K562 (cell line): ENCODE results near the gene BEST1. TPM values are rescaled to one million over a fixed set of nuclear protein-coding genes. Genes with fewer than 3 reads are reported as not detected.
A peak's percentile ranks its signal among the peaks of the same experiment; 100 is the strongest.

ENCODE experiments used
- ARHGAP35 ChIP-seq: fragments of 450-650 bp; IDR thresholded peaks from 2 replicates; pipeline ENCODE4 v1.6.1; 2018; ENCODE audit not compliant: partially characterized antibody
- BCLAF1 ChIP-seq, 2 experiments: fragments of 450-650 bp in 1 of 2; IDR thresholded peaks; 2 replicates each; pipeline ENCODE4 v1.6.1; 2011 to 2017; ENCODE audit warnings: low read depth in 2 of 2, antibody characterized with exemption in 1 of 2, borderline replicate concordance in 1 of 2, low read length in 1 of 2, mild to moderate bottlenecking in 1 of 2, mixed read lengths in 1 of 2; ENCODE audit not compliant: control insufficient read depth in 1 of 2
- ETV1 ChIP-seq: fragments of 450-650 bp; conservative IDR thresholded peaks from 2 replicates; pipeline ENCODE4 v1.6.1; 2016; ENCODE audit warnings: missing genetic modification characterization, control low read depth, low read depth, missing compliant biosample characterization
- HNRNPH1 ChIP-seq: fragments of 200-400 bp; formaldehyde crosslinking; optimal IDR thresholded peaks from 2 replicates; pipeline ENCODE3; 2017; ENCODE audit warnings: low read depth, mild to moderate bottlenecking, low read length, moderate library complexity
- KHSRP ChIP-seq: fragments of 450-650 bp; IDR thresholded peaks from 2 replicates; pipeline ENCODE4 v1.6.1; 2017
- MCM7 ChIP-seq, 2 experiments: fragments of 450-650 bp; IDR thresholded peaks; 2 replicates each; pipeline ENCODE4 v1.6.1; 2016 to 2018
- NFATC3 ChIP-seq: fragments of 450-650 bp; IDR thresholded peaks from 2 replicates; pipeline ENCODE4 v1.6.1; 2017; ENCODE audit warnings: mild to moderate bottlenecking
- POLR2AphosphoS2 ChIP-seq: IDR thresholded peaks from 2 replicates; pipeline ENCODE4 v1.6.1; 2012; ENCODE audit warnings: low read length, improper control_type of control experiment
- POLR2H ChIP-seq: IDR thresholded peaks from 2 replicates; pipeline ENCODE4 v1.6.1; 2016; ENCODE audit warnings: missing genetic modification characterization, low read depth, mild to moderate bottlenecking, control low read depth, missing compliant biosample characterization, moderate library complexity
- SETDB1 ChIP-seq: IDR thresholded peaks from one replicate; pipeline ENCODE4 v1.6.1; 2012; ENCODE audit warnings: low read length, control low read depth, inconsistent platforms
- SMC3 ChIP-seq: conservative IDR thresholded peaks from 2 replicates; pipeline ENCODE4 v1.6.1; 2011; ENCODE audit warnings: low read depth, low read length, improper control_type of control experiment; ENCODE audit not compliant: insufficient read depth
- TCFL5 ChIP-seq: fragments of 250-450 bp; sonication (Bioruptor Pico); conservative IDR thresholded peaks from 2 replicates; pipeline ENCODE4 v1.6.1; 2021; ENCODE audit warnings: mild to moderate bottlenecking, moderate library complexity, matching md5 sums
- U2AF2 ChIP-seq: fragments of 200-400 bp; formaldehyde crosslinking; optimal IDR thresholded peaks from 2 replicates; pipeline ENCODE3; 2017; ENCODE audit warnings: low read depth, mild to moderate bottlenecking, low read length
- ZBTB33 ChIP-seq: sonication (generic); formaldehyde crosslinking; IDR thresholded peaks from 2 replicates; pipeline ENCODE4 v1.8.1; 2023; ENCODE audit warnings: mild to moderate bottlenecking, missing genetic modification reagents
- ZNF197 ChIP-seq: fragments of 200-800 bp; sonication (Bioruptor generic); IDR thresholded peaks from 2 replicates; pipeline ENCODE4 v1.6.1; 2016; ENCODE audit warnings: low read depth, missing genetic modification characterization, missing compliant biosample characterization
- ZNF274 ChIP-seq: IDR thresholded peaks from 2 replicates; pipeline ENCODE4 v1.6.1; 2011; ENCODE audit warnings: low read depth, mild to moderate bottlenecking, low read length, moderate library complexity, borderline replicate concordance
- ZNF280B ChIP-seq: fragments of 250-450 bp; sonication (Bioruptor Pico); IDR thresholded peaks from 2 replicates; pipeline ENCODE4 v1.5.1; 2021; ENCODE audit warnings: mild to moderate bottlenecking
- ZNF384 ChIP-seq: IDR thresholded peaks from 2 replicates; pipeline ENCODE4 v1.6.1; 2012; ENCODE audit warnings: low read depth, low read length, improper control_type of control experiment
- ZNF644 ChIP-seq: fragments of 200-800 bp; sonication (Bioruptor generic); IDR thresholded peaks from 2 replicates; pipeline ENCODE4 v1.6.1; 2016; ENCODE audit warnings: low read depth, missing genetic modification characterization, missing compliant biosample characterization
- polyA plus RNA-seq, 8 experiments: library from polyadenylated mRNA; depleted of rRNA in 4 of 8; stranded (reverse) in 5 of 8; unstranded in 3 of 8; fragments of >200 nt; fragmentation: Nextera tagmentation in 2 of 8; fragmentation: Illumina TruSeq in 1 of 8; extraction: Ambion mirVana in 2 of 8; extraction: Trizol in 1 of 8; gene quantifications; 2 replicates each; pipeline versions ENCODE4 v1.2.1 to v1.2.3, GENCODE V29; 2011 to 2014; ENCODE audit warnings: inconsistent platforms in 1 of 8, missing spikeins in 1 of 8
- total RNA-seq, 7 experiments: library from RNA; depleted of rRNA in 6 of 7; stranded (reverse); fragments of >200 nt in 6 of 7; fragmentation: Illumina TruSeq in 2 of 7; extraction: Trizol in 2 of 7; gene quantifications; 2 replicates each; pipeline versions ENCODE4 v1.2.1 to v1.2.3, GENCODE V29; 2011 to 2021; ENCODE audit warnings: low replicate concordance in 1 of 7

The BEST1 gene
- total and polyA plus RNA-seq, 9 of the 15 experiments (the other 6 are each of a cell fraction or from before 2014, with no cell fraction given): 0.07 to 1.3 (median 0.40) TPM

- no peak for TF ChIP-seq HNRNPH1
- no peak for TF ChIP-seq ZNF274
- TF ChIP-seq U2AF2: no peak
- TF ChIP-seq KHSRP: no peak
- no peak for TF ChIP-seq NFATC3
- TF ChIP-seq SMC3: no peak
- TF ChIP-seq BCLAF1 (IDR thresholded peaks at IDR 0.05; ENCODE audit: borderline replicate concordance in 1 of 2, control insufficient read depth in 1 of 2, low read depth in 2 of 2, low read length in 1 of 2): 0 out of 4 replicates have a peak, but pooled peaks of 1 of the 2 experiments have one; percentile 35
- no peak for TF ChIP-seq ZNF644 (tag)
- 0 out of 2 replicates have a peak, but pooled peaks have one; percentile 5 for TF ChIP-seq ZNF384
- peak; percentile 65; the same call in 1 of the 2 replicates for TF ChIP-seq ZBTB33 (CRISPR knock-in tag)
- TF ChIP-seq ARHGAP35: no peak
- peak; percentile 34; the same call in 1 of the 2 replicates for TF ChIP-seq ETV1
- 0 out of 2 replicates have a peak, but pooled peaks have one; percentile 68 for TF ChIP-seq ZNF197
- no peak for TF ChIP-seq ZNF280B (CRISPR knock-in tag)
- no peak for TF ChIP-seq TCFL5
- peak; percentile 98 for TF ChIP-seq POLR2H (tag)
- peak; percentile 70; the same call in 1 of the 2 replicates for TF ChIP-seq POLR2AphosphoS2
- TF ChIP-seq SETDB1: no peak
- no peak for TF ChIP-seq MCM7 (IDR thresholded peaks at IDR 0.05)
These were observed 17.2 kb downstream of the BEST1 start, which contains the start of gene FTH1 (continued) for GRCh38 chr11:61967116-61967923.
